Ishikawa (cell line): ENCODE measurements around the gene SLC22A15.

Experiments used
- CEBPB ChIP-seq: IDR thresholded peaks from 2 replicates; pipeline ENCODE4 v1.6.1; 2012
- CREB1 ChIP-seq: IDR thresholded peaks from 2 replicates; pipeline ENCODE4 v1.6.1; 2012; ENCODE audit warnings: low read depth
- EGR1 ChIP-seq: IDR thresholded peaks from 2 replicates; pipeline ENCODE4 v1.6.1; 2012
- EP300 ChIP-seq: IDR thresholded peaks from 2 replicates; pipeline ENCODE4 v1.6.1; 2012; ENCODE audit warnings: borderline replicate concordance
- FOXM1 ChIP-seq: IDR thresholded peaks from 2 replicates; pipeline ENCODE4 v1.6.1; 2012; ENCODE audit warnings: low read depth, borderline replicate concordance
- MAX ChIP-seq: IDR thresholded peaks from 2 replicates; pipeline ENCODE4 v1.6.1; 2012
- NFIC ChIP-seq: IDR thresholded peaks from 2 replicates; pipeline ENCODE4 v1.6.1; 2012
- RAD21 ChIP-seq: IDR thresholded peaks from 2 replicates; pipeline ENCODE4 v1.6.1; 2012; ENCODE audit warnings: low read depth
- REST ChIP-seq: IDR thresholded peaks from 2 replicates; pipeline ENCODE4 v1.6.1; 2012; ENCODE audit warnings: low read depth, mild to moderate bottlenecking
- TAF1 ChIP-seq: IDR thresholded peaks from 2 replicates; pipeline ENCODE4 v1.6.1; 2012; ENCODE audit warnings: low read depth, mild to moderate bottlenecking
- TCF12 ChIP-seq: IDR thresholded peaks from 2 replicates; pipeline ENCODE4 v1.6.1; 2012; ENCODE audit warnings: low read depth
- TEAD4 ChIP-seq: IDR thresholded peaks from 2 replicates; pipeline ENCODE4 v1.6.1; 2012
- USF1 ChIP-seq: IDR thresholded peaks from 2 replicates; pipeline ENCODE4 v1.6.1; 2012
- YY1 ChIP-seq: IDR thresholded peaks from 2 replicates; pipeline ENCODE4 v1.6.1; 2012; ENCODE audit warnings: low read depth
- ZBTB7A ChIP-seq: IDR thresholded peaks from 2 replicates; pipeline ENCODE4 v1.6.1; 2012; ENCODE audit warnings: low read depth

The SLC22A15 gene

GRCh38 chr1:116008656-116009390, 32.5 kb downstream of the SLC22A15 start:
- no peak for TF ChIP-seq EP300
- no peak for TF ChIP-seq TEAD4

GRCh38 chr1:116012716-116013115, 36.4 kb downstream of the SLC22A15 start:
- no peak for TF ChIP-seq NFIC
- no peak for TF ChIP-seq TCF12
- TF ChIP-seq FOXM1 = no peak
- no peak for TF ChIP-seq EGR1
- no peak for TF ChIP-seq EP300
- TF ChIP-seq CEBPB = no peak

- TF ChIP-seq EP300 (no peak), ZBTB7A (no peak), YY1 (no peak), TAF1 (no peak), NFIC (no peak), CEBPB (no peak), CREB1 (no peak)
Measured at GRCh38 chr1:116015679-116016078, 39.4 kb downstream of the SLC22A15 start.

- TF ChIP-seq MAX = no peak
- no peak for TF ChIP-seq TEAD4
- no peak for TF ChIP-seq CEBPB
- TF ChIP-seq TAF1 = no peak
- no peak for TF ChIP-seq NFIC
- no peak for TF ChIP-seq ZBTB7A
- no peak for TF ChIP-seq EGR1
- TF ChIP-seq REST = no peak
- TF ChIP-seq YY1 = no peak
- TF ChIP-seq FOXM1 = no peak
- TF ChIP-seq RAD21 = no peak
- no peak for TF ChIP-seq TCF12
- no peak for TF ChIP-seq CREB1
- no peak for TF ChIP-seq USF1
- TF ChIP-seq EP300 = no peak
Measured at GRCh38 chr1:116018007-116018406, 41.7 kb downstream of the SLC22A15 start.

GRCh38 chr1:116019653-116020253, 43.4 kb downstream of the SLC22A15 start:
- TF ChIP-seq TAF1 = no peak
- TF ChIP-seq USF1 = no peak
- no peak for TF ChIP-seq CEBPB
- no peak for TF ChIP-seq MAX
- no peak for TF ChIP-seq FOXM1
- no peak for TF ChIP-seq RAD21
- TF ChIP-seq EP300 = no peak
- TF ChIP-seq TEAD4 = no peak
- no peak for TF ChIP-seq REST
- TF ChIP-seq NFIC = no peak

GRCh38 chr1:116020668-116021272, 44.5 kb downstream of the SLC22A15 start:
- no peak for TF ChIP-seq TEAD4
- no peak for TF ChIP-seq YY1
- TF ChIP-seq CEBPB = no peak
- peak; percentile 66 for TF ChIP-seq RAD21
- no peak for TF ChIP-seq FOXM1
